GM19467 (cell line): Measurements from ENCODE around the gene IFI44L.

Experiments used
- ATAC-seq: cut with Tn5 transposase; IDR thresholded peaks from one replicate; pipeline ENCODE4 v1.9.1; 2021; ENCODE audit warnings: mild to moderate bottlenecking, moderate library complexity; ENCODE audit not compliant: unreplicated experiment

IFI44L gene

GRCh38 chr1:78640462-78640861 lies 20.2 kb downstream of the IFI44L start:
- no peak for ATAC-seq

GRCh38 chr1:78641558-78641957 lies 21.3 kb downstream of the IFI44L start:
- no peak for ATAC-seq

GRCh38 chr1:78645723-78646122 lies 25.5 kb downstream of the IFI44L start:
- ATAC-seq = no peak

DNA sequence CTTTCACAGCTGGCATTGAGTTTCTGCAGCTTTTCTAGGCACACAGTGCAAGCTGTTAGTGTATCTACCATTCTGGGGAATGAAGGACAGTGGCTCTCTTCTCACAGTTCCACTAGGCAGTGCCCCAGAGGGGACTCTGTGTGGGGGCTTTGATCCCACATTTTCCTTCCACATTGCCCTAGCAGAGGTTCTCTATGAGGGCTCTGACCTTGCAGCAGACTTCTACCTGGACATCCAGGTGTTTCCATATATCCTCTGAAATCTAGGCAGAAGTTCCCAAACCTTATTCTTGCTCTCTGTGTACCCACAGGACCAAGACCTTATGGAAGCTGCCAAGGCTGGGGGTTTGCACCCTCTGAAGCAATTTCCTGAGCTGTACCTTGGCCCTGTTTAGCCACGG lies 27.0 kb downstream of the IFI44L start:
- ATAC-seq = no peak

DNA sequence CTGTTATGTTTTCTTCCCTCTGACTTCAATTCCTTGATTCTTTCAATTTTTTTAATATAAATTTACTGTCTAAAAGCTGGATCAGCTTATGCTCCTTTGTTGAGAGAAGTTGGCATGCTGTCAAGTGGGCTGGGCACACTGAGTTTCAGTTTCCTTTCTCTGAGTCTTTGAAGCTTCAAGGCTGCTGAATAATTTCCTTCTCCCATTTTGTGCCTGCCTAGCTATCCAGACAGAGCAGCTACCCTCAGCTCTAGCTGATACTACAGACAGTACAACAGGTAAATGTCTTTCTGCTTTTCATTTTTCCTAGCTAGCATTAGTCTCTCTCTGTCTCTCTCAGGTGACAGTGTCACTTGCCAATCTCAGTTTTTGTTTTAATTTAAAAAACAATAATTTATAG lies 29.4 kb downstream of the IFI44L start, which contains the start of gene IFI44:
IFI44 (plus strand) TSS at position 204 of the 400 bp plus-strand sequence. CDS start 365 bp downstream, outside the sequence.
- peak; percentile 86 for ATAC-seq

- ATAC-seq = no peak
These were observed 29.9 kb downstream of the IFI44L start for GRCh38 chr1:78650114-78650660.

DNA sequence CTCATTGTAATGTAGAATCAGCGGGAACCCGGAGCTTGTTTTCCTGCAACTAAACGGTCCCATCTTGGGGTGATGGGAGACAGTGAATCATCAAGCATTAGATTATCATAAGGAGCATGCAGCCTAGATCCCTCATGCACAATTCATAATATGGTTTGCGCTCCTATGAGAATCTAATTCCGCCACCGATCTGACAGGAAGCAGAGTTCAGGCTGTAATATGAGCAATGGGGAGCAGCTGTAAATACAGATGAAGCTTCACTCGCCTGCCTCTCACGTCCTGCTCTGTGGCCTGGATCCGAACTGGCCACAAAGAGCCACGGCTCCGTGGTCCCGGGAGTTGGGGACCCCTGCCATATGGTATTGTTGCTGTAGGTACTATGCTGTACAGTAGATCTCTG lies 31.0 kb downstream of the IFI44L start:
- no peak for ATAC-seq

GRCh38 chr1:78652019-78652560 lies 31.8 kb downstream of the IFI44L start:
- no peak for ATAC-seq

DNA sequence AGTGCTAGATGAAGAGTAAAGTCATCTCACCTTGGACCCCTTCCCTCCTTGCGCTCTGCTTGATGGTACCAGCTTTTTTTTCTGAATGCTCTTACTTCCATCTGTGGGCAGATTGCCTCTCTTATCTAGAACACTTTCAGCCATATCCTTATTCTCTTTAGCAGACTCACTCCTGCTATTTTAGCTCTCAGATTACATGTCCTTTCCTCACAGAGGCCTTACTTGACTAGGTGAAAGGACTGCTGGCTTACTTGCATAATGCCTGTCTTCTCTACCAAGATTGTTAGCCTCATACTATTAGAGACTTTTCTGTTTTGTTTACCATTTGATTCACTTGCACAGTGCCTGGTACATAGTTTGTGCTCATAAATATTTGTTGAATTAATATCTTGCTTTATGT lies 38.7 kb downstream of the IFI44L start:
- no peak for ATAC-seq

- no peak for ATAC-seq
These were observed 43.7 kb downstream of the IFI44L start for GRCh38 chr1:78663923-78664322.

DNA sequence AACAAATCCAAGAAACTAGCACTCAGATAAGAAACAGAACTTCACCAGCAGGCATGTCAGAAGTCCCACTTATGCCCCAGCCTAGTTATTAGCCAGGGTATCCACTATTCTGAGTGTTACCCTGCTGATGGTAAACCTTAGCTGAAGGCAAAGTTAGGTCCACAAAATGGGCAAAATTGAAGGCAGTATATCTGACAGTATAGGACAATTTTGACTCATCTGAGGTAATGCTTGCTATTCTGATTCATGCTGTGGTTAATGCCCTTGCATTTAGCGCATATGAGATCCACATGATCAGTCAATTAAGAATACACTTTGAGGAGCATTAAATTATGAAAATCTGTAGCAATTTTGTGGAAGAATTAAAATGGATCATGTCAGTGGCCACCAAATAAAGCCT lies 44.5 kb downstream of the IFI44L start:
- ATAC-seq = no peak

DNA sequence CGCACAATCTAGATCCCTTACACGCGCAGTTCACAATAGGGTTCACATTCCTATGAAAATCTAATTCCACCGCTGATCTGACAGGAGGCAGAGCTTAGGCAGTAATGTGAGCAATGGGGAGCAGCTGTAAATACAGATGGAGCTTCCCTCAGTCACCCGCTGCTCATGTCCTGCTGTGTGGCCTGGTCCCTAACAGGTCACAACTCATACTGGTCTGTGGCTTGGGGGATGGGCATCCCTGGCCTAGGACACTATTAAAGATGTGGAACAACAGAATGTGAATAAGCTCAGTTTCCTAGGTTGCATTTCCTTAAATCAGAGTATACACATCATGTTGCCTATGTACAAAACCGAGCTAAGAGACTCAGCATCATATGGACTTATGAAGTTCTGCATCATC lies 45.6 kb downstream of the IFI44L start:
- no peak for ATAC-seq

DNA sequence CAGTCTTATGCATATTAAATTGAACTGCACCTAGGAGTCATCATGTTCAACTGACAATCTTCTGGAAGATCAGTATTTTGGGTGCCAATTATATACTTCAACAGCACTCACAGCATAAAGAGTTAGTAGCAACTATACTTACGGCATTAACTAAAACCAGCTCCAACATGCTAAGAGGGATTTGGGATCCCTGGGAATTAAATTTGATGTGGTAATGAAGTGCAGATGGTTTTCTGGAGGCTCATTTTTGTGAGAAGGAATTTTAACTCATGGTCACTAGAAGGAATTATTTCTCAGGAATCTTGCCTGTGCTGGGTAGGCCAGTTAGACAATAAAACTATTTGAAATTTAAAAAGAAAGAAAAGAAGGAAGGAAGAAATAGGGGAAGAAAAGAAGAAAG lies 47.7 kb downstream of the IFI44L start:
- no peak for ATAC-seq

DNA sequence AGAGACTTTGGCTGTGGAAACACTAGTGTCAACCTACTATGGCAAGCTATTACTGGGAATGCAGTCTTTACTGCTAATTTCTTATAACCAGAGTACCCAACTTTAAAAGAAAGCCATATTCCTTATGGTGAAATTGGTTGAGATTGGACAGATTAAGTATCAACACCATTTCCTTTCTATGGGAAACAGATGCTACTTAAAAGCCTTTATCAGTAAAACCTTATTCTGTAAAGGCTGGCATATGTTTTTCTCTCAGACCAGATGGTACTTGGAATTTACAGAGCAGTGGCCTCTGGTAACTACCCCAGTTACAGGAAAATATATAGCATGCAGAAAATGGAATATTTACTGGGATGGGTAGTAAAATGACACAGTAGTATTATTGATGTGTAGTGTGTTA lies 48.2 kb downstream of the IFI44L start:
- no peak for ATAC-seq

DNA sequence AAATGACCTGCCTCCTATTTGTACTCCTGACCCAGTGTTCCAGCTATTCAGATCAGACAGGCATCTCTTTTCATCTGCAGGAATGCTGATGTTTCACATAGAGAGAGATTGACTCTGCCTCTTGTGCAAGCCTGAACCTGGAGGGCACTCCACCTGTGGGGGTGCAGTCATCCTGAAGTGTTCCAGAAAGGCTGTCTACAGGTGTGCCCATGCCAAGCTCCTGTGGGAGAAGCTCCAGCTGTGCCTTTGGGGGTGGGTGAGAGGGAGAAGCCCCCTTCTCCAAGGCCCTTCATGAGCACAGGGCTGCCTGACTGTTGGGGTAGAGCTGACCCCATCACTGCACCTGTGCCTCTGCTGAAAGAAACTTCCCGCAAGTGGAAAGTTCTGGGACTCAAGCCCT lies 52.2 kb downstream of the IFI44L start:
- ATAC-seq = no peak

GRCh38 chr1:78673120-78673519 lies 52.9 kb downstream of the IFI44L start:
- no peak for ATAC-seq

DNA sequence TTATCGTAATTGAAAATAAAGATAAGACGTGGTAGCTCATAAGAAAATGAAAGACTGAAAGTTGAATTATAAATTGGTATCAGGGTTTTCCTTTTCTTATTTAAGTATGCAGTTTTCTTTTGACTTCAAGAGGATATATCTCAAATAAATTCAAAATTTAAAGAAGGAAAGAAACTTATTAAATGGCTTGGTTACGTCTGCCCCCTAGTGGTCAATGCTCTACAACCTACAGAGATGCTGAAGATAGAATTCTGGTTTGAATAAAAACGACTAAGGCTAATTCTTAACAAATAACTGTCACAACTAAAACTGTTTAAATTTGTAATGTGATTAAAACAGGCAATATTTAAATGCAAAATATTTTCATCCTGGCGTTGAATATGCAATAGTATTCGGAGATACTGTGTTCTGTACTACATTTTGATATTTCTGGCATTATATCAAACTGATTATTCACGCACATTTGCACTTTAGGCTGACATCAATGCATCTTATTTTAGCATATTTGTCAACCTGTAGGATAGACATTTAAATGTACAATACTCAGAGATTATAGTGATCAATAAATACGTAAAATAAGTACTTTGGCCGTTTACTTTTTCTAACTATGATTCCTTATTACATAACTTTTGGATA lies 56.2 kb downstream of the IFI44L start:
- ATAC-seq = no peak

DNA sequence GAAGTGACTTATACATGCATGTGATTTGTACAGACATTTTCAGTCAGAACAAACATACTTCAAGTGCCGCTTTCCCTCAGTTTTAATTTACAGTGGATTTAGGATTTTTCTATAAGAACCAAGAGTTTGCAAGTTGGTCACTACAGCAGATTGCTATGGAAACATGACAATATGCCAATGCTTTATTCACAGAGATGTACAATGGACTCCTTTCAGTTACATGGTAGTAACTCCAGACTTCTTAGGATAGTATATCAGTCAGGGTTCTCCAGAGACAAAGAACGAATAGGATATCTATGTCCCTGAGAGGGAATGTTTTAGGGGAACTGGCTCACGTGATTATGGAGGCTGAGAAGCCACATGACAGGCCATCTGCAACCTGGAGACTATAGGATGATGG lies 56.7 kb downstream of the IFI44L start:
- ATAC-seq = no peak

DNA sequence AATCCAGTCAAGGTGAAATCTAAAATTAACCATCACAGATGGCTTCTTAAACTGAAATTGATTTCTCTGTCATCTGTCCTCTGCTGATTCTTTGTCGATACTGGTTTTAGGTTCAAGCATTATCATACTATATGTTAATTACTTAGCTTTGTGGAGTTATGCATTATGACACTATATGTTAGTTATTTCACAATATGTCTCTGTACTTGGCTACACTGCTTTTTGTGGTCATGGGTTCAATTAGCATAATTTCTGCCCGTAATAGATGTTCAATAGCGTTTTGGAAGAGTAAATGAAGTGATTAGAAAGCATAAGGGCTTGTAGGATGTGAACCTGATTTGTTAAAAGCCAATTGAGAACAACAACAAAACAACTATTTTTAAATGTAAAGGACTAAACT lies 57.5 kb downstream of the IFI44L start:
- no peak for ATAC-seq

- ATAC-seq = peak; percentile 82
These were observed 58.1 kb downstream of the IFI44L start for GRCh38 chr1:78678324-78678723.

GRCh38 chr1:78681265-78681664 lies 61.0 kb downstream of the IFI44L start:
- no peak for ATAC-seq

GRCh38 chr1:78682496-78682895 lies 62.2 kb downstream of the IFI44L start:
- no peak for ATAC-seq

- no peak for ATAC-seq
These were observed 62.8 kb downstream of the IFI44L start for GRCh38 chr1:78683079-78683478.
